Thoracic aorta (tissue), 2 donors: ENCODE data around the gene RAB11FIP3. TPM values are rescaled to one million over a fixed set of nuclear protein-coding genes. Genes with fewer than 3 reads are reported as not detected.
"Not testable (repeated sequence)": the region's sequence is repeated elsewhere in the genome, so short reads cannot be mapped to it uniquely, and the experiment has no call there.

Experiments used
- ATAC-seq: fragments of 150-250 bp; one replicate; pipeline ENCODE4 v1.8.0; 2017; ENCODE audit warnings: low read depth; ENCODE audit not compliant: insufficient number of reproducible peaks, low FRiP score
- DNase-seq: peaks from one replicate; pipeline ENCODE4 v3.0.0-alpha.2; 2020; ENCODE audit warnings: low spot score
- H3K27ac ChIP-seq, 2 donors: fragments of 200-600 bp; sonication (generic); 1 replicate in 1 of 2; 2 replicates in 1 of 2; pipeline ENCODE4 v1.5.1; 2016; ENCODE audit warnings: mild to moderate bottlenecking in 2 of 2, moderate library complexity in 2 of 2
- H3K27me3 ChIP-seq: fragments of 200-600 bp; sonication (generic); replicated peaks from 2 replicates; pipeline ENCODE4 v1.6.0; 2016; ENCODE audit warnings: mild to moderate bottlenecking; ENCODE audit not compliant: insufficient read depth
- H3K36me3 ChIP-seq: fragments of 200-600 bp; sonication (generic); one replicate; pipeline ENCODE4 v1.5.1; 2016
- H3K4me1 ChIP-seq, 2 donors: fragments of 200-600 bp; sonication (generic); 1 replicate in 1 of 2; 2 replicates in 1 of 2; pipeline versions ENCODE4 v1.5.1 to v1.6.0; 2016; ENCODE audit warnings: low read depth in 2 of 2, mild to moderate bottlenecking in 1 of 2; ENCODE audit not compliant: control insufficient read depth in 1 of 2
- H3K4me3 ChIP-seq: fragments of 200-600 bp; sonication (generic); 2 replicates; pipeline ENCODE4 v1.5.1; 2016; ENCODE audit warnings: mild to moderate bottlenecking
- H3K9me3 ChIP-seq: fragments of 200-600 bp; sonication (generic); 2 replicates; pipeline ENCODE4 v1.5.1; 2016
- total RNA-seq, 2 donors: library from RNA; depleted of rRNA; stranded (reverse); fragments of >200 nt; gene quantifications; one replicate each; pipeline versions ENCODE4 v1.1.0 to v1.2.3, GENCODE V29; 2016
- TF ChIP-seq, protein P1 (sequence below): fragments of 200-600 bp; sonication (generic); IDR thresholded peaks from one replicate; pipeline ENCODE4 v1.5.1; 2019; ENCODE audit warnings: antibody characterized with exemption

RAB11FIP3 gene
- total RNA-seq, 2 donors from 2014 or later, result 70.1 to 71.1 TPM

DNA sequence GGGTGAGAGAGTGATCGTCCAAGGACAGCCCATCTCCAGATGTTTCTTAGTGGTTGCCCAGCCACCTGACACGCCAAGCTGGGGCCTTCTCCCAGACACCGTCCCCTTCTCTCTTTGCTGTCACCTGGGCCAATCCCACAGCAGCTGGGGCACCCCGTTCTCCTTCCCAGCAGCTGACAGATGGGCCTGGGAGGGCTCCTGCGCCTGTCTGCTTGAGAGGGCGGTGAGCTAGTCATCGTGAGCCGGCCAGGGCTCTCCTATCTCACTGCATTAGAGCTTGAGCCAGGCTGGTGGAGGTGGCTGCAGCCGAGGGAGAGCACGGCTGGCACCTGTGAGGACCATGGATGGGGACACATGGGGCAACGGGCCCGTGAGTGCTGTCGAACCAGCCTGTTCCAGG, 41.2 kb downstream of the RAB11FIP3 start:
- Histone ChIP-seq H3K36me3 (peaks cover 15% of the 10 kb centered on the region), H3K9me3 (no peaks in the 10 kb centered on the region), H3K27me3 (no peaks in the 10 kb centered on the region), H3K4me1 (peaks cover 0 to 8% of the 10 kb centered on the region in 2 donors), H3K27ac (no peak overlapping the region), H3K4me3 (no peak overlapping the region)
- DNase-seq (no peak), ATAC-seq (no peak)
- TF ChIP-seq, protein P1, sequence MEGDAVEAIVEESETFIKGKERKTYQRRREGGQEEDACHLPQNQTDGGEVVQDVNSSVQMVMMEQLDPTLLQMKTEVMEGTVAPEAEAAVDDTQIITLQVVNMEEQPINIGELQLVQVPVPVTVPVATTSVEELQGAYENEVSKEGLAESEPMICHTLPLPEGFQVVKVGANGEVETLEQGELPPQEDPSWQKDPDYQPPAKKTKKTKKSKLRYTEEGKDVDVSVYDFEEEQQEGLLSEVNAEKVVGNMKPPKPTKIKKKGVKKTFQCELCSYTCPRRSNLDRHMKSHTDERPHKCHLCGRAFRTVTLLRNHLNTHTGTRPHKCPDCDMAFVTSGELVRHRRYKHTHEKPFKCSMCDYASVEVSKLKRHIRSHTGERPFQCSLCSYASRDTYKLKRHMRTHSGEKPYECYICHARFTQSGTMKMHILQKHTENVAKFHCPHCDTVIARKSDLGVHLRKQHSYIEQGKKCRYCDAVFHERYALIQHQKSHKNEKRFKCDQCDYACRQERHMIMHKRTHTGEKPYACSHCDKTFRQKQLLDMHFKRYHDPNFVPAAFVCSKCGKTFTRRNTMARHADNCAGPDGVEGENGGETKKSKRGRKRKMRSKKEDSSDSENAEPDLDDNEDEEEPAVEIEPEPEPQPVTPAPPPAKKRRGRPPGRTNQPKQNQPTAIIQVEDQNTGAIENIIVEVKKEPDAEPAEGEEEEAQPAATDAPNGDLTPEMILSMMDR, result no peak

DNA sequence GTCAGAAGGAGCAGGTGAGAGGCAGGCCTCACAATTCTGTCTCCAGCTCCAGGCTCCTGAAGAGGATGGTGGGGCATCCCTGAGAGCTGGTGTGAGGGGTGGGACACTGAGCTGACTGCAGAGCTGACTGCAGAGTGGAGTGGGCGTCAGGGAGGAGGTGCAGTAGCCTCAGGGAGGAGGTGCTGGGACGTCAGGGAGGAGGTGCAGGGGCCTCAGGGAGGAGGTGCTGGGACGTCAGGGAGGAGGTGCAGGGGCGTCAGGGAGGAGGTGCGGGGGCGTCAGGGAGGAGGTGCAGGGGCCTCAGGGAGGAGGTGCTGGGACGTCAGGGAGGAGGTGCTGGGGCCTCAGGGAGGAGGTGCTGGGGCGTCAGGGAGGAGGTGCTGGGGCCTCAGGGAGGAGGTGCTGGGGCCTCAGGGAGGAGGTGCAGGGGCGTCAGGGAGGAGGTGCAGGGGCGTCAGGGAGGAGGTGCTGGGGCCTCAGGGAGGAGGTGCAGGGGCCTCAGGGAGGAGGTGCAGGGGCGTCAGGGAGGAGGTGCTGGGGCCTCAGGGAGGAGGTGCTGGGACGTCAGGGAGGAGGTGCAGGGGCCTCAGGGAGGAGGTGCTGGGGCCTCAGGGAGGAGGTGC, 41.9 kb downstream of the RAB11FIP3 start:
- H3K4me3 ChIP-seq, H3K27ac ChIP-seq, ATAC-seq, DNase-seq, H3K9me3 ChIP-seq, H3K27me3 ChIP-seq: not testable (repeated sequence)
- peaks cover 0 to 13% of the 10 kb centered on the region in 2 donors for H3K4me1 ChIP-seq
- H3K36me3 ChIP-seq, result peaks cover 11% of the 10 kb centered on the region

DNA sequence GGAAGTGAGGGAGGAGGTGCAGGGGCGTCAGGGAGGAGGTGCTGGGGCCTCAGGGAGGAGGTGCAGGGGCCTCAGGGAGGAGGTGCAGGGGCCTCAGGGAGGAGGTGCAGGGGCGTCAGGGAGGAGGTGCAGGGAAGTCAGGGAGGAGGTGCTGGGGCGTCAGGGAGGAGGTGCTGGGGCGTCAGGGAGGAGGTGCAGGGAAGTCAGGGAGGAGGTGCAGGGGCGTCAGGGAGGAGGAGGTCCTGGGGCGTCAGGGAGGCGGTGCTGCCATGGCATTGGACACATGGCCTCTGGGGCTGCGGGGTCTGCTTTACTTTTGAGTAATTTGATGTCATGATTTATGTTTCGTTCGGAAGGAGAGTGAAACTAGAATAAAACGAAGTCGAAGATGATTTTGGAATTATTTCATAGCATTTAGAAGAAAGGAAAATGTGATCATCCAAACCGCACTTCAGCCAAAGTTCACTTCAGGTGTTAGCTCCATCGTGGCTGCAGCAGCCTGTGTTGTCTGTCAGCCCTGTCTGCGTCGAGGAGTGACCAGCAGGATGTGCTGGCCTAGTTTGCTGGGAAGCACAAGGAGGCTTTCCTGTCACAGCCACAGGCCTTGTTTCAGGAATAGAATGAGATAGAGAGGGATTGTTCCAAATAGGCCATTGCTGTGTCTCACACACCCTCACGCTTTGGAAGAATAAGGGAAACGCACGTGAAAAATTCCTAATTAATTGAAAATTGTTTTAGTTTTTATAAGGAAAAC, 42.8 kb downstream of the RAB11FIP3 start:
- H3K9me3 ChIP-seq, result no peaks in the 10 kb centered on the region
- DNase-seq, result no peak
- H3K27me3 ChIP-seq, result no peaks in the 10 kb centered on the region
- H3K4me3 ChIP-seq, result no peak overlapping the region
- no peak overlapping the region for H3K27ac ChIP-seq
- H3K4me1 ChIP-seq, result peaks cover 0 to 13% of the 10 kb centered on the region in 2 donors
- peaks cover 10% of the 10 kb centered on the region for H3K36me3 ChIP-seq
- no peak for ATAC-seq
- TF ChIP-seq, protein P1, result no peak

DNA sequence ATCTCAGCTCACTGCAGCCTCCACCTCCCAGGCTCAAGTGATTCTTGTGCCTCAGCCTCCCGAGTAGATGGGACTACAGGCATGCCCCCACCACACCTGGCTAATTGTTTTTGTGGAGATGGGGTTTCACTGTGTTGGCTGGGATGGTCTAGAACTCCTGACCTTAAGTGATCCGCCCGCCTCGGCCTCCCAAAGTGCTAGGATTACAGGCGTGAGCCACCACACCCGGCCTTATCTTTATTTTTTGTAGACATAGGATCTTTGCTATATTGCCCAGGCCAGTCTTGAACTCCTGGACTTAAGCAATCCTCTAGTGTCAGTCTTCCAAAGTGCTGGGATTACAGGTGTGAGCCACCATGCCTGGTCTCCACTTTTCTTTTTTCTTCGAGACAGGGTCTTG, 44.0 kb downstream of the RAB11FIP3 start:
- H3K27me3 ChIP-seq, H3K9me3 ChIP-seq, DNase-seq, ATAC-seq, H3K4me3 ChIP-seq, H3K27ac ChIP-seq, H3K36me3 ChIP-seq: not testable (repeated sequence)
- H3K4me1 ChIP-seq, result peaks cover 0 to 13% of the 10 kb centered on the region in 2 donors

DNA sequence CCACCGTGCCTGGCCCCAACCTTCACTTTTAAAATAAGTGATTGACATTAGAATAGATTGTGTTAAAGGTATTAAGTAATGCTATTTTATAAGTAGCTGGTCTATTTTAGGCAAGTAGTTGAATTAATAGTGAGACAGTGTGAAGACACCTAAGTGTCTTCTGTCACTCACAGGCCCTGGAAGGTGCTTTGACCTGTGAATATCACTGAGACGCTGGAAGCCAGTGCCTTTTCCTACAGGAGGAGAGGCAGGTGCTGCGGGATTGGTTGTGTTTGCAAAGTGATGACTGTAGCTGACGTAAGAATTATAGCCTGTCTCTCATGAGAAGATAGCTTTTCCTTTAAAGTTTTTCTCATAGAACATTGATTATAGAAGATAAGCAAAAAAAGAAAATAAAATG, 45.0 kb downstream of the RAB11FIP3 start:
- H3K9me3 ChIP-seq, result no peaks in the 10 kb centered on the region
- no peak for ATAC-seq
- TF ChIP-seq, protein P1, result no peak
- no peak overlapping the region for H3K27ac ChIP-seq
- H3K36me3 ChIP-seq, result peaks cover 5% of the 10 kb centered on the region
- DNase-seq, result no peak
- peaks cover 0 to 13% of the 10 kb centered on the region in 2 donors for H3K4me1 ChIP-seq
- H3K27me3 ChIP-seq, result no peaks in the 10 kb centered on the region
- H3K4me3 ChIP-seq, result no peak overlapping the region

DNA sequence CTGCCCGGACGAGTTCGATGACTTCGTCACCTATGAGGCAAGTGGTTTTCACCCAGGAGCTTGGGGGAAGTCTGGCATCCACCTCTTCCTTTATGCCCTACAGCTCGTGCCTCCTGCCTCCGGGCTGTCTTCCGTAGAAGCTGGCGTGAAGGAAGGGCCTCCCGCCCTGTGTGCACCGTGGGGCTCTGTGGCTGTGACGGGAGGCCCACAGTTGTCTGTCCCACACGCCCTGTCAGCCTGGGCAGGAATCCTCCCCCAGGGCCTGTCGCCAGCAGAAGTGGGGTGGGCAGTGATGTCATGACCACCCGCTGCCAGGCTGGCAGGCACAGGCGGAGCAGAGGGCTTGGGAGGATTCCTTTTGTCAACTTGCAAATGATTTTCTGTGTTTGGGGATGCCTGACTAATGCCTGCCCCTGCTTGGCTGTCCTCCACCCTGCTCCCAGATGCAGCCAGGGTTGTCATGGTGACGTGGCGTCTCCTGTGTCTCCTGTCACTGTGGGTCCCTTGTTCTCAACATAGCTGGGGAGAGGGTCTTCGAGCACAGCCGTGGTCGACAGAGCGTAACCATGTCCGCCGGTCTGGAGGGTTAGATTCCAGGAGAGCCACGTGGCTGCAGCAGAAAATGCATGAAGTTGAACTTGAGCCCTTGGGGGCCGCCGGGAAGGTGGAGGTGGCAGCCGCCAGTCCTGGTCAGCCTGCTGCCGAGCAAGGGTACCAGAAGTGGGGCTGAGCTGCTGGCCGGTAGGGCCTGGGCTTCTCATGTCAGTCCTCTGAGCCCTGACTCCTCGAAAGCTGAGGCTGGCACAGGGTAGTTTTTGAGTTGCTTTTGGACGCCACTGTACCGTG, 46.1 kb downstream of the RAB11FIP3 start:
- Histone ChIP-seq H3K36me3 (peaks cover 5% of the 10 kb centered on the region), H3K9me3 (no peaks in the 10 kb centered on the region), H3K4me3 (no peak overlapping the region), H3K4me1 (peaks cover 0 to 13% of the 10 kb centered on the region in 2 donors), H3K27me3 (no peaks in the 10 kb centered on the region), H3K27ac (no peak overlapping the region)
- no peak for DNase-seq
- ATAC-seq, result no peak
- TF ChIP-seq, protein P1, result no peak
